Natural killer cell (primary cell): Measurements from ENCODE around the gene GRHL3. TPM values are rescaled to one million over a fixed set of nuclear protein-coding genes. Genes with fewer than 3 reads are reported as not detected.
A peak's percentile ranks its signal among the peaks of the same experiment; 100 is the strongest.

Experiments used
- ATAC-seq, 3 donors: fragments of 150-1000 bp in 2 of 3; fragments of 200-7000 bp in 1 of 3; cut with Tn5 transposase; 1 replicate in 1 of 3; 2 replicates in 2 of 3; pipeline ENCODE4 v1.10.0; 2021; ENCODE audit warnings: mild to moderate bottlenecking in 2 of 3, moderate library complexity in 2 of 3
- DNase-seq, 2 donors: peaks; one replicate each; pipeline versions ENCODE4 v3.0.0 to v3.0.0-alpha.2; 2013 to 2021; ENCODE audit warnings: mixed read lengths in 1 of 2
- H3K27ac ChIP-seq: one replicate; pipeline ENCODE4 v1.5.1; 2013; ENCODE audit warnings: mild to moderate bottlenecking, low read length
- H3K27me3 ChIP-seq: one replicate; pipeline ENCODE4 v1.6.1; 2013; ENCODE audit warnings: low read length; ENCODE audit not compliant: control insufficient read depth, insufficient read depth
- H3K36me3 ChIP-seq: one replicate; pipeline ENCODE4 v1.6.1; 2013; ENCODE audit warnings: low read length; ENCODE audit not compliant: control insufficient read depth, insufficient read depth
- H3K4me1 ChIP-seq: one replicate; pipeline ENCODE4 v1.6.1; 2013; ENCODE audit warnings: low read length; ENCODE audit not compliant: control insufficient read depth, insufficient read depth
- H3K4me3 ChIP-seq: one replicate; pipeline ENCODE4 v1.5.1; 2013; ENCODE audit warnings: low read length
- H3K9me3 ChIP-seq: one replicate; pipeline ENCODE4 v1.6.1; 2013; ENCODE audit warnings: low read length; ENCODE audit not compliant: control insufficient read depth, insufficient read depth
- H3K27ac Mint-ChIP-seq, 2 donors: one replicate each; pipeline ENCODE4 v1.8.0; 2022; ENCODE audit warnings: mild to moderate bottlenecking in 2 of 2, mixed read lengths in 2 of 2, moderate library complexity in 1 of 2
- H3K27me3 Mint-ChIP-seq, 2 donors: one replicate each; pipeline ENCODE4 v1.8.0; 2022; ENCODE audit warnings: low read depth in 2 of 2, mixed read lengths in 2 of 2
- H3K36me3 Mint-ChIP-seq: one replicate; pipeline ENCODE4 v1.8.0; 2022; ENCODE audit warnings: mixed read lengths
- H3K4me1 Mint-ChIP-seq, 2 donors: one replicate each; pipeline ENCODE4 v1.8.0; 2022; ENCODE audit warnings: mixed read lengths in 2 of 2
- H3K4me3 Mint-ChIP-seq: one replicate; pipeline ENCODE4 v1.8.0; 2022; ENCODE audit warnings: mild to moderate bottlenecking, moderate library complexity, mixed read lengths
- H3K9me3 Mint-ChIP-seq, 2 donors: one replicate each; pipeline ENCODE4 v1.8.0; 2022; ENCODE audit warnings: mixed read lengths in 2 of 2
- CTCF ChIP-seq: fragments of 200-600 bp; IDR thresholded peaks from one replicate; pipeline ENCODE4 v1.8.0; 2022; ENCODE audit warnings: antibody characterized with exemption
- WGBS: methylation state at CpG from one replicate; pipeline ENCODE4 v1.1.7; 2013; ENCODE audit warnings: missing lambda C conversion rate; ENCODE audit not compliant: insufficient coverage; 5-methylcytosine and 5-hydroxymethylcytosine counted together
- intact Hi-C: fragments of 100-400 bp; cut with micrococcal nuclease; formaldehyde crosslinking; loops from one replicate; pipeline ENCODE4 v1.14.2; 2022
- total RNA-seq, 4 donors: library from RNA; stranded (reverse); fragments of 120-200 nt in 1 of 4; gene quantifications; one replicate each; pipeline versions ENCODE4 v1.2.3 to v1.2.4, GENCODE V29; 2013 to 2022

The GRHL3 gene
- total RNA-seq, 3 donors from 2014 or later (not counting 1 experiment from before 2014, with no cell fraction given), result not detected

DNA sequence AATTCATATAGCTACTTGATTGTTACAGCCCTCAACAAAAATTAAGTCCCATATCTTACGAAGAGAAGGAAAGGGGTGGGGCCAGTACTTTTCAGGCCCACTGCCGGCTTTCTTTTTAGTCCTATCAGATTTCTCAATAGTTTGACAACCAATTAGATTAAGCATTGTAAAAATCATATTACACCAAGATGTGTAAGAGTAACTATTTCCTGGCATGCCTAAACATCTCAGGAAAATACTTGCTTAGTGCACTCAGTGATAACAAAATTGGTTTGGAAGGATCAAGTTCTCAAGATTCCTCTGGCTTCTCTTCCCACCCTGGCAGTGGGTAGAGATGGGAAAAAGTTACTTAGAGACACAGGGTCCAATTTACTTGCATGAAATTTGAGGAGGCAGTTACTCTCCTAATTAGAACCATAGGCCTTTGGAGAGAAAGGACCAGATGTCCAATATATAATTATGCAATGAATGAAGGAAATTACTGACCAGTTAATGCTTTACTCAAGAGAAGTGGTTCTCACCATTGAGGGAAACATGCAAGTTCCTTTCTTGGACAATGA, 64.3 kb downstream of the GRHL3 start:
- Mint-ChIP-seq H3K4me3 (no peak overlapping the region), H3K36me3 (no peaks in the 10 kb centered on the region), H3K27me3 (peaks cover 0 to 14% of the 10 kb centered on the region in 2 donors), H3K9me3 (no peaks in the 10 kb centered on the region), H3K27ac (no peak overlapping the region), H3K4me1 (peaks cover 0 to 12% of the 10 kb centered on the region in 2 donors)
- ATAC-seq (no peak), DNase-seq (no peak)
- no peak overlapping the region for H3K4me3 ChIP-seq
- no peaks in the 10 kb centered on the region for H3K27me3 ChIP-seq
- 100% methylated on average over 1 of the region's 2 CpGs for WGBS
- peaks cover 12% of the 10 kb centered on the region for H3K4me1 ChIP-seq
- no peak for TF ChIP-seq CTCF
- intact Hi-C loops, result no loop called here
- H3K36me3 ChIP-seq, result no peaks in the 10 kb centered on the region
- H3K9me3 ChIP-seq, result no peaks in the 10 kb centered on the region
- H3K27ac ChIP-seq, result no peak overlapping the region

DNA sequence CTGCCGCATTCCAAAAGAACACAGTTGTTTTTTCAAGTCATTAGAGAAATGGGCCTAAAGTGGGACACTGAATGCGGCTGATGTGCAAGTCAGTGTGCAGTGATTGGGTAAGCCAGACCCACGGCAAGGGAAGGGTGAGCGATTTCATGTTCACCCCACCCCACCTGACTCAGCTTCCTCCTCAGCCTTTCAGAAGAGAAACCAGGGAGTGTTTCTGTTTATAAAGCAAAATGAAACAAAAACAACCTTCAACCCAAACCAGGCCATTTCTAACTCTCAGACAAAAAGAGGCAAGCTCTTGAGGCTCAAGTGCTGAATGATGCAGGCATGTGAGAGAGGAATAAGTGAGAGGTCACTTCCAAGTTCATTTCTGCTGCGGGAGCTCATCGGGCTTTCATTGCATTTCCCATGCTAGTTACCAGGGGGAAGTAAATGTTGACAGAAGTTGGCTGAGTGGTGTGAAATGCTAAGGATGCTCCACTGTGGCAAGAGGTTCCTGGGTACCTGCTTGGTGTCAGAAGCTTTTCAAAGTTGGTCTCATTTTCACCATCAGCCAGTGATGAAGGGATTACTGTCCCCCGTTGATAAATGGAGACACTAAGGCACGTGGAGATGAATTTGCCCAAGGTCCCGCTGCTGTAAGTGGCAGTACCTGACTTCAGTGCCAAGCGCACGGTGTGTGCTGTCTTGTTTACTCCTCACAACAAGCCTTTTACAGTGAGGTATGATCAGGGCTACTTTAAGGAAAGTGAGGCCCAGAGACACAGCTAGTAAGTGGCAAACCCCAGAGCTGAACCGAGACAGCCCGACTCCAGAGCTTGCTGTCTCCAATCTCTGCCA, 65.3 kb downstream of the GRHL3 start:
- H3K36me3 ChIP-seq, result no peaks in the 10 kb centered on the region
- intact Hi-C loops, result no loop called here
- no peaks in the 10 kb centered on the region for H3K9me3 ChIP-seq
- WGBS, result 72% methylated on average over 13 of the region's 13 CpGs
- H3K4me1 ChIP-seq, result peaks cover 12% of the 10 kb centered on the region
- Mint-ChIP-seq H3K9me3 (no peaks in the 10 kb centered on the region), H3K4me1 (peaks cover 0 to 12% of the 10 kb centered on the region in 2 donors), H3K36me3 (no peaks in the 10 kb centered on the region), H3K4me3 (no peak overlapping the region), H3K27ac (peak overlapping the region in 1 of 2 donors; percentile 53), H3K27me3 (peaks cover 0 to 14% of the 10 kb centered on the region in 2 donors)
- no peak for TF ChIP-seq CTCF
- no peak overlapping the region for H3K4me3 ChIP-seq
- peak overlapping the region; percentile 37 for H3K27ac ChIP-seq
- ATAC-seq, result peak; percentile 42 to 54 (median 53)
- no peaks in the 10 kb centered on the region for H3K27me3 ChIP-seq
- peak in 1 of 2 donors; percentile 23 for DNase-seq

DNA sequence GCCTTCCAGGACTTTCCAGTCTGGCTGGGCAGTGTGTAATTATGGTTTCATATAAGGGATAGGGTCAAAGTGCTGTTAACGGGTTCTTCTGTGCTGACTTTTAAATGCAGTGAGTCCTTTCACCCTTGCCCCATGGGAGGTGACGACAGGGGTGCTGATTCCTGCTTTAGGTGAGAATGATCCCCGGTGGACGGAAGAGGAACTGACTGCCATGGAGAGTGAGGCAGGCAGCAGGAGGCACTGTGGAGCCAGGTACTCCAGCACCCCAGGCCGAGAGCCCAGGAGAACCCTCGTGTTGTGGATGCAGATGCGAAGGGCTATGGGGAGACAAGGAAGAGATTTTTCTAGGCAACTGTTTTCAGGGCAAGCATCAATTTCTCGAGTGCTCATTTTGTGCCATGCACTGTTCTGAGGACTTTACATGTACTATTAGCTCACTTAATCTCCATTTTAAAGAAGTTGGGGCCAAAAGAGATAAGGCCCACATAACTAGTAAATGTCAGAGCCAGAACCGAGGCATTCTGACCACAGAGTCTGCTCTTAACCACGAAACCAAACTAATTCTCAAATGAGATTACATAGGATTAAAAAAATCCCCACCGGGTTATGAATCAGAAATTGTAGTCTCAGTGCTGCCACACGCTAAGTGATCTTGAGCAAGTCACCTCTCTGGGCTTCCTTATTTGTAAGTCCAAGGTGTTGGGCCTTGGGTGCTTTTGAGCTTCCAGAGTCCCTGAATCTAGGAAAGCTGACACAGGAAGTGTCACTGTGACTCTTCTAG, 66.2 kb downstream of the GRHL3 start:
- DNase-seq (peak in 1 of 2 donors; percentile 62), ATAC-seq (peak in 2 of 3 donors; percentile 47 to 48)
- Mint-ChIP-seq H3K4me1 (peaks cover 0 to 12% of the 10 kb centered on the region in 2 donors), H3K27ac (no peak overlapping the region), H3K27me3 (peaks cover 0 to 14% of the 10 kb centered on the region in 2 donors), H3K9me3 (no peaks in the 10 kb centered on the region), H3K4me3 (no peak overlapping the region), H3K36me3 (no peaks in the 10 kb centered on the region)
- H3K27me3 ChIP-seq, result no peaks in the 10 kb centered on the region
- 73% methylated on average over 12 of the region's 12 CpGs for WGBS
- no peaks in the 10 kb centered on the region for H3K9me3 ChIP-seq
- intact Hi-C loops, result no loop called here
- peaks cover 12% of the 10 kb centered on the region for H3K4me1 ChIP-seq
- H3K27ac ChIP-seq, result peak overlapping the region; percentile 37
- TF ChIP-seq CTCF, result no peak
- no peak overlapping the region for H3K4me3 ChIP-seq
- no peaks in the 10 kb centered on the region for H3K36me3 ChIP-seq
